Neural cell (in vitro differentiated cells): ENCODE measurements around the gene ANO1. TPM values are rescaled to one million over a fixed set of nuclear protein-coding genes. Genes with fewer than 3 reads are reported as not detected.

Experiments used
- H2AFZ ChIP-seq: fragments of 200-600, 300-800 bp; sonication (generic), shearing (Covaris generic); 2 replicates; pipeline ENCODE4 v1.6.0; 2014; ENCODE audit warnings: low read depth, mild to moderate bottlenecking, antibody characterized with exemption, low read length, moderate library complexity
- H3F3A ChIP-seq: fragments of 200-600 bp; shearing (Covaris generic); 2 replicates; pipeline ENCODE4 v1.6.1; 2016; ENCODE audit warnings: mild to moderate bottlenecking, moderate library complexity, mixed read lengths, antibody characterized with exemption, low read length; ENCODE audit not compliant: insufficient read depth, poor library complexity, severe bottlenecking
- H3K27ac ChIP-seq: fragments of 200-600, 300-800 bp; sonication (generic), shearing (Covaris generic); 2 replicates; pipeline ENCODE4 v1.5.1; 2014; ENCODE audit warnings: mild to moderate bottlenecking, low read length, moderate library complexity
- H3K27me3 ChIP-seq: fragments of 300-800, 200-600 bp; sonication (generic), shearing (Covaris generic); 2 replicates; pipeline ENCODE4 v1.6.0; 2014; ENCODE audit warnings: mild to moderate bottlenecking, low read depth, low read length, moderate library complexity; ENCODE audit not compliant: insufficient read depth
- H3K36me3 ChIP-seq: fragments of 300-800, 200-600 bp; sonication (generic), shearing (Covaris generic); 2 replicates; pipeline ENCODE4 v1.5.1; 2014; ENCODE audit warnings: mild to moderate bottlenecking, antibody characterized with exemption, low read length, moderate library complexity; ENCODE audit not compliant: insufficient read depth
- H3K4me2 ChIP-seq: fragments of 300-800, 200-600 bp; sonication (generic), shearing (Covaris generic); 2 replicates; pipeline ENCODE4 v1.6.0; 2014; ENCODE audit warnings: mild to moderate bottlenecking, low read length
- H3K4me3 ChIP-seq: fragments of 300-800, 200-600 bp; sonication (generic), shearing (Covaris generic); 2 replicates; pipeline ENCODE4 v1.5.1; 2014; ENCODE audit warnings: mild to moderate bottlenecking, low read length, moderate library complexity
- H3K79me2 ChIP-seq: fragments of 200-600 bp; shearing (Covaris generic); replicated peaks from 2 replicates; pipeline ENCODE4 v1.6.0; 2014; ENCODE audit warnings: mild to moderate bottlenecking, low read length, moderate library complexity; ENCODE audit not compliant: insufficient read depth
- H3K9ac ChIP-seq: fragments of 300-800, 200-600 bp; sonication (generic), shearing (Covaris generic); 2 replicates; pipeline ENCODE4 v1.6.1; 2016; ENCODE audit warnings: mild to moderate bottlenecking, low read length, mixed read lengths
- H3K9me2 ChIP-seq: fragments of 200-600 bp; shearing (Covaris generic); 2 replicates; pipeline ENCODE4 v1.6.1; 2016; ENCODE audit warnings: mild to moderate bottlenecking, low read length, mixed read lengths; ENCODE audit not compliant: insufficient read depth
- H3K9me3 ChIP-seq: fragments of 200-600, 300-800 bp; sonication (generic), shearing (Covaris generic); 2 replicates; pipeline ENCODE4 v1.6.1; 2016; ENCODE audit warnings: mild to moderate bottlenecking, mixed run types, low read length, moderate library complexity, mixed read lengths
- H4K20me1 ChIP-seq: fragments of 200-600 bp; shearing (Covaris generic); 2 replicates; pipeline ENCODE4 v1.6.1; 2016; ENCODE audit warnings: mild to moderate bottlenecking, mixed run types; ENCODE audit not compliant: insufficient read depth
- EP300 ChIP-seq: fragments of 450-650 bp; conservative IDR thresholded peaks from 2 replicates; pipeline ENCODE4 v1.6.1; 2014; ENCODE audit warnings: antibody characterized with exemption, mild to moderate bottlenecking, moderate library complexity; ENCODE audit not compliant: poor library complexity, severe bottlenecking
- EZH2 ChIP-seq: fragments of 200-600, 300-800 bp; shearing (Covaris generic), sonication (generic); IDR thresholded peaks from 2 replicates; pipeline ENCODE4 v1.6.1; 2014; ENCODE audit warnings: antibody characterized with exemption, low read length, borderline replicate concordance, mild to moderate bottlenecking; ENCODE audit not compliant: insufficient read depth, poor library complexity, severe bottlenecking
- MXI1 ChIP-seq: fragments of 450-650 bp; conservative IDR thresholded peaks from 2 replicates; pipeline ENCODE4 v1.6.1; 2014; ENCODE audit warnings: antibody characterized with exemption, mild to moderate bottlenecking; ENCODE audit not compliant: poor library complexity, severe bottlenecking
- POLR2AphosphoS5 ChIP-seq: IDR thresholded peaks from 2 replicates; pipeline ENCODE4 v1.6.1; 2012
- RAD21 ChIP-seq: fragments of 450-650 bp; conservative IDR thresholded peaks from 2 replicates; pipeline ENCODE4 v1.6.1; 2014; ENCODE audit warnings: antibody characterized with exemption, mild to moderate bottlenecking, moderate library complexity
- SMC3 ChIP-seq: fragments of 450-650 bp; conservative IDR thresholded peaks from 2 replicates; pipeline ENCODE4 v1.6.1; 2014; ENCODE audit warnings: antibody characterized with exemption, mild to moderate bottlenecking, moderate library complexity; ENCODE audit not compliant: poor library complexity
- TAF1 ChIP-seq: IDR thresholded peaks from 2 replicates; pipeline ENCODE4 v1.6.1; 2012; ENCODE audit warnings: low read depth
- polyA plus RNA-seq: library from polyadenylated mRNA; depleted of rRNA; stranded (reverse); fragments of >200 nt; gene quantifications from 2 replicates; pipeline ENCODE4 v1.2.3, GENCODE V29; 2014
- TF ChIP-seq, protein P1 (sequence below): fragments of 450-650 bp; IDR thresholded peaks from 2 replicates; pipeline ENCODE4 v1.5.1; 2014; ENCODE audit warnings: antibody characterized with exemption, mild to moderate bottlenecking, moderate library complexity; ENCODE audit not compliant: poor library complexity, severe bottlenecking
- TF ChIP-seq, protein P2 (sequence below): IDR thresholded peaks from 2 replicates; pipeline ENCODE4 v1.6.1; 2012; ENCODE audit warnings: borderline replicate concordance

ANO1 gene
- polyA plus RNA-seq, 1 donor from 2014 or later: not detected

DNA sequence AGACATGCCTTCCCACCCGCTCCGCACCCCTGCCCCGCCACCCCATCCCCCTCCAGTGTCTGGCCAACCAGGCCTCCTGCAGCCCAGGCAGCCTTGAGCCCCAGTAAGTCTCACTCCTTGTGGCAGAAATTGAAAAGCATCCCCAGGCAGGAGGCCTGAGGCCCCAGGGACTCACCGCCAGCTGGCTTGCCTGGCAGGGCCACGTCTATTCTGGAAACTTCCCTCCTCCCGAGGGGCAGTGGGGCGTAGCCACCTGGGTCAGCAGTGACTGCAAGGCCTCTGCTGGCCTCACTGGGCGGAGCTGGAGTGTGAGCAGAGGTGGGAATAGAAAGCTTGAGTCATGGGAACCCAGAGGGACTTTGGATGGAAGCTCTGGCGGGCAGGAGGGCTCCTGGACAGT is 26.3 kb downstream of the ANO1 start:
- TF ChIP-seq RAD21 (no peak), EP300 (no peak)
- no peak overlapping the region for H3K27ac ChIP-seq
- no peaks in the 10 kb centered on the region for H3K79me2 ChIP-seq
- no peaks in the 10 kb centered on the region for H4K20me1 ChIP-seq
- no peak overlapping the region for H3K4me2 ChIP-seq
- H3F3A ChIP-seq: no peaks in the 10 kb centered on the region
- H3K9ac ChIP-seq: no peak overlapping the region
- H3K27me3 ChIP-seq: no peaks in the 10 kb centered on the region
- no peaks in the 10 kb centered on the region for H3K36me3 ChIP-seq
- no peak overlapping the region for H3K4me3 ChIP-seq
- no peaks in the 10 kb centered on the region for H3K9me3 ChIP-seq
- H2AFZ ChIP-seq: no peak overlapping the region
- no peaks in the 10 kb centered on the region for H3K9me2 ChIP-seq

DNA sequence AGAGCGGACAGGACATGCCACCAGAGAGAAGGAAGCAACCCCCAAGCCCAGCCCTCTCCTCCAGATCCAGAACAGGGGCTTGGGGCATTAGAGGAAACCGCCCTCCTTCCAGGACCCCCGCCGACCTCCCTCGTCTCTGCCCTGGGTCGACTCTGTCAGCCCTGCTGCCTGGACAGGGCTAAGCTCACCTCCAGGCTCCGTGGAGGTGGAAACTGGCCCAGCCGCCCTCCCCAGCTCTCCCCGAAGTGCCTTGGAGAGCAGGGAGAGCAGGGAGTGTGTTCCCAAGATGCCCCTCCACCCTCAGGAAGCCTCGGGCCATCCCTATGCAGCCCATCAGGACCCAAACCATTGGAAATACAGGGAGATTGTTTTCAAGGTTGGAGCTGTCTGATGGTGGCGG is 26.8 kb downstream of the ANO1 start:
- H3K36me3 ChIP-seq: no peaks in the 10 kb centered on the region
- TF ChIP-seq RAD21: no peak
- TF ChIP-seq SMC3: no peak
- TF ChIP-seq, protein P1, sequence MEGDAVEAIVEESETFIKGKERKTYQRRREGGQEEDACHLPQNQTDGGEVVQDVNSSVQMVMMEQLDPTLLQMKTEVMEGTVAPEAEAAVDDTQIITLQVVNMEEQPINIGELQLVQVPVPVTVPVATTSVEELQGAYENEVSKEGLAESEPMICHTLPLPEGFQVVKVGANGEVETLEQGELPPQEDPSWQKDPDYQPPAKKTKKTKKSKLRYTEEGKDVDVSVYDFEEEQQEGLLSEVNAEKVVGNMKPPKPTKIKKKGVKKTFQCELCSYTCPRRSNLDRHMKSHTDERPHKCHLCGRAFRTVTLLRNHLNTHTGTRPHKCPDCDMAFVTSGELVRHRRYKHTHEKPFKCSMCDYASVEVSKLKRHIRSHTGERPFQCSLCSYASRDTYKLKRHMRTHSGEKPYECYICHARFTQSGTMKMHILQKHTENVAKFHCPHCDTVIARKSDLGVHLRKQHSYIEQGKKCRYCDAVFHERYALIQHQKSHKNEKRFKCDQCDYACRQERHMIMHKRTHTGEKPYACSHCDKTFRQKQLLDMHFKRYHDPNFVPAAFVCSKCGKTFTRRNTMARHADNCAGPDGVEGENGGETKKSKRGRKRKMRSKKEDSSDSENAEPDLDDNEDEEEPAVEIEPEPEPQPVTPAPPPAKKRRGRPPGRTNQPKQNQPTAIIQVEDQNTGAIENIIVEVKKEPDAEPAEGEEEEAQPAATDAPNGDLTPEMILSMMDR: no peak
- TF ChIP-seq EP300: no peak
- TF ChIP-seq MXI1: no peak
- TF ChIP-seq, protein P2, sequence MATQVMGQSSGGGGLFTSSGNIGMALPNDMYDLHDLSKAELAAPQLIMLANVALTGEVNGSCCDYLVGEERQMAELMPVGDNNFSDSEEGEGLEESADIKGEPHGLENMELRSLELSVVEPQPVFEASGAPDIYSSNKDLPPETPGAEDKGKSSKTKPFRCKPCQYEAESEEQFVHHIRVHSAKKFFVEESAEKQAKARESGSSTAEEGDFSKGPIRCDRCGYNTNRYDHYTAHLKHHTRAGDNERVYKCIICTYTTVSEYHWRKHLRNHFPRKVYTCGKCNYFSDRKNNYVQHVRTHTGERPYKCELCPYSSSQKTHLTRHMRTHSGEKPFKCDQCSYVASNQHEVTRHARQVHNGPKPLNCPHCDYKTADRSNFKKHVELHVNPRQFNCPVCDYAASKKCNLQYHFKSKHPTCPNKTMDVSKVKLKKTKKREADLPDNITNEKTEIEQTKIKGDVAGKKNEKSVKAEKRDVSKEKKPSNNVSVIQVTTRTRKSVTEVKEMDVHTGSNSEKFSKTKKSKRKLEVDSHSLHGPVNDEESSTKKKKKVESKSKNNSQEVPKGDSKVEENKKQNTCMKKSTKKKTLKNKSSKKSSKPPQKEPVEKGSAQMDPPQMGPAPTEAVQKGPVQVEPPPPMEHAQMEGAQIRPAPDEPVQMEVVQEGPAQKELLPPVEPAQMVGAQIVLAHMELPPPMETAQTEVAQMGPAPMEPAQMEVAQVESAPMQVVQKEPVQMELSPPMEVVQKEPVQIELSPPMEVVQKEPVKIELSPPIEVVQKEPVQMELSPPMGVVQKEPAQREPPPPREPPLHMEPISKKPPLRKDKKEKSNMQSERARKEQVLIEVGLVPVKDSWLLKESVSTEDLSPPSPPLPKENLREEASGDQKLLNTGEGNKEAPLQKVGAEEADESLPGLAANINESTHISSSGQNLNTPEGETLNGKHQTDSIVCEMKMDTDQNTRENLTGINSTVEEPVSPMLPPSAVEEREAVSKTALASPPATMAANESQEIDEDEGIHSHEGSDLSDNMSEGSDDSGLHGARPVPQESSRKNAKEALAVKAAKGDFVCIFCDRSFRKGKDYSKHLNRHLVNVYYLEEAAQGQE: no peak
- no peak for TF ChIP-seq EZH2
- TF ChIP-seq TAF1: no peak
- no peak for TF ChIP-seq POLR2AphosphoS5
- H4K20me1 ChIP-seq: no peaks in the 10 kb centered on the region
- no peak overlapping the region for H3K4me3 ChIP-seq
- H3K27ac ChIP-seq: no peak overlapping the region
- no peak overlapping the region for H2AFZ ChIP-seq
- H3K4me2 ChIP-seq: no peak overlapping the region
- H3K79me2 ChIP-seq: no peaks in the 10 kb centered on the region
- H3K27me3 ChIP-seq: no peaks in the 10 kb centered on the region
- no peaks in the 10 kb centered on the region for H3F3A ChIP-seq
- no peaks in the 10 kb centered on the region for H3K9me2 ChIP-seq
- H3K9ac ChIP-seq: no peak overlapping the region
- no peaks in the 10 kb centered on the region for H3K9me3 ChIP-seq

DNA sequence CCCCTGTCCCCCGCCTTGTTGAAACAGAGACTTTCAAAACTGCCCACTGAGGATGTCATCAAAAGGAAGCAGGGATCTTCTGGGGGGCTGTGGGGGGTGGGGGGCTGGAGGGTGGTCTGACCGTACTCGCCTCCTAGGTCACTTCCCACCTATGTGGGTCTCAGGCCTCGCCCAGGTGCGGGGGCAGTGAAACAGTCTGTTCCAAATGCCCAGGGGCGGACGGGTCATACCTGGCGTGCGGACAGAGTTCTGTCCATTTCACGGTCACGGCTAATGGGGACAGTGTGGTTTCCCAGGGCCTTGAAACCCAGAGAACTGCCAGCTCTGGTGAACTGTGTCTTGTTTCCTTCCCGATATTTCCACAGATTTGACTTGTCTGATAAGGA is 27.2 kb downstream of the ANO1 start:
- TF ChIP-seq, protein P2: no peak
- no peak for TF ChIP-seq TAF1
- no peak for TF ChIP-seq SMC3
- no peak for TF ChIP-seq RAD21
- no peak for TF ChIP-seq POLR2AphosphoS5
- TF ChIP-seq, protein P1: no peak
- no peak for TF ChIP-seq EP300
- TF ChIP-seq EZH2: no peak
- TF ChIP-seq MXI1: no peak
- H3K9me3 ChIP-seq: no peaks in the 10 kb centered on the region
- no peaks in the 10 kb centered on the region for H3F3A ChIP-seq
- H4K20me1 ChIP-seq: no peaks in the 10 kb centered on the region
- H3K79me2 ChIP-seq: no peaks in the 10 kb centered on the region
- no peaks in the 10 kb centered on the region for H3K9me2 ChIP-seq
- no peak overlapping the region for H3K4me3 ChIP-seq
- H3K4me2 ChIP-seq: no peak overlapping the region
- no peaks in the 10 kb centered on the region for H3K36me3 ChIP-seq
- no peak overlapping the region for H3K9ac ChIP-seq
- no peaks in the 10 kb centered on the region for H3K27me3 ChIP-seq
- H3K27ac ChIP-seq: no peak overlapping the region
- no peak overlapping the region for H2AFZ ChIP-seq
